Activated CD8-positive, alpha-beta T cell treated with anti-CD3 and anti-CD28 coated beads for 36 hours (primary cell): ENCODE measurements around the gene PRKCQ. TPM values are rescaled to one million over a fixed set of nuclear protein-coding genes. Genes with fewer than 3 reads are reported as not detected.

Experiments
- ATAC-seq: fragments of 200-7000 bp; cut with Tn5 transposase; one replicate; pipeline ENCODE4 v1.10.0; 2021; ENCODE audit warnings: mild to moderate bottlenecking, moderate library complexity
- CTCF ChIA-PET: fragments of 350-600 bp; sonication (Branson Sonifier 250); formaldehyde crosslinking; loops from one replicate; lab custom pipeline; 2021; ENCODE audit warnings: antibody characterized with exemption; lab: Charles Lee
- POLR2A ChIA-PET: fragments of 350-600 bp; sonication (Branson Sonifier 250); formaldehyde crosslinking; loops from one replicate; lab custom pipeline; 2021; ENCODE audit warnings: antibody characterized with exemption; lab: Charles Lee
- DNase-seq: peaks from one replicate; pipeline ENCODE4 v3.0.0-alpha.2; 2020
- H3K27ac Mint-ChIP-seq: one replicate; pipeline ENCODE4 v1.8.0; 2021; ENCODE audit warnings: mild to moderate bottlenecking, mixed read lengths
- H3K27me3 Mint-ChIP-seq: one replicate; pipeline ENCODE4 v1.8.0; 2021; ENCODE audit warnings: mixed read lengths
- H3K36me3 Mint-ChIP-seq: one replicate; pipeline ENCODE4 v1.8.0; 2021; ENCODE audit warnings: low read depth, mixed read lengths
- H3K4me1 Mint-ChIP-seq: one replicate; pipeline ENCODE4 v1.8.0; 2021; ENCODE audit warnings: low read depth, mixed read lengths
- H3K4me3 Mint-ChIP-seq: one replicate; pipeline ENCODE4 v1.8.0; 2021; ENCODE audit warnings: mild to moderate bottlenecking, moderate library complexity, mixed read lengths
- H3K9me3 Mint-ChIP-seq: one replicate; pipeline ENCODE4 v1.8.0; 2021; ENCODE audit warnings: mixed read lengths
- intact Hi-C: fragments of 100-400 bp; cut with micrococcal nuclease; formaldehyde crosslinking; loops from one replicate; pipeline ENCODE4 v1.10.0; 2022
- total RNA-seq, 2 experiments: library from RNA; stranded (reverse); gene quantifications; one replicate each; pipeline ENCODE4 v1.2.3, GENCODE V29; 2021
- TF ChIP-seq, protein P1 (sequence below): fragments of 200-600 bp; IDR thresholded peaks from one replicate; pipeline ENCODE4 v1.8.0; 2022; ENCODE audit warnings: antibody characterized with exemption, mild to moderate bottlenecking

The PRKCQ gene
- total RNA-seq, 2 experiments from 2014 or later, result 46.3 to 47.1 TPM

DNA sequence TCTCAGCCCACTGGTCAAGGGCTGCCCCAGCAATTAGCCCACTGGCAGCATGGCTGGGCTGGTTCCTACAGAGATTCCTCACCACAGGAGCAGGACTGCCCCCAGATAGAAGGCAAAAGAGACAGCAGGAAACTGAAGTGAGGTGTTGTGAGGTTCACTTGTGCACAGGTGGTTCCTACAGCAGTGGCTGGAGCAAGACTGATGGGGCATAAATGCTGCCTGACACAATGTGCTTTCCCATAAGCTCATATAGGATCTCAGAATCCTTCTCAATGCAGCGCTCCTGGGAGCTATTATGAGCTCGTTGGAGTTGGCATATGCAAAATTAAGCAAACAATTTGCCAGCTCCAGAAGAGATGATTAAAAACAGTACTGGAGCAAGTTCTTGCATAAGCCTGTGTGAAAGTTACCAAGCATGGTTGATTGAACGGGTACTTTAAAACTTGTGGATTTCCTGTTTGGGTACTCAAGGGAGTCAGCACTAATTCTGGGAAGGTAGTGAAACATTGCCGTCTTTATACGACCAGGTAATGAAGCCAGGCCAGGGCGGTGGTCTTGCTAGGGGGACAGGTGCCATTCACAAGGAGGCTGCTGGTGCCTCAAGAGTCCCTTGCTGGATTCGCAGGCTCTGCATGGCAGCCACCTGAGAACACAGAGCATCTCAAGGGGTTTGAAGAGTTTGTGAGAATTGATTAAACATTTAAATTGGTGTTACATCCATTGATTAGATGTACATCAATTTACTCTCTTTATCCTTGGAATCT, 20.3 kb upstream of the PRKCQ start:
- intact Hi-C loops, result loop anchor here (2.0 kb wide), 1 partner anchor 20 kb away; the partner anchor contains the start of gene PRKCQ
- TF ChIP-seq, protein P1, sequence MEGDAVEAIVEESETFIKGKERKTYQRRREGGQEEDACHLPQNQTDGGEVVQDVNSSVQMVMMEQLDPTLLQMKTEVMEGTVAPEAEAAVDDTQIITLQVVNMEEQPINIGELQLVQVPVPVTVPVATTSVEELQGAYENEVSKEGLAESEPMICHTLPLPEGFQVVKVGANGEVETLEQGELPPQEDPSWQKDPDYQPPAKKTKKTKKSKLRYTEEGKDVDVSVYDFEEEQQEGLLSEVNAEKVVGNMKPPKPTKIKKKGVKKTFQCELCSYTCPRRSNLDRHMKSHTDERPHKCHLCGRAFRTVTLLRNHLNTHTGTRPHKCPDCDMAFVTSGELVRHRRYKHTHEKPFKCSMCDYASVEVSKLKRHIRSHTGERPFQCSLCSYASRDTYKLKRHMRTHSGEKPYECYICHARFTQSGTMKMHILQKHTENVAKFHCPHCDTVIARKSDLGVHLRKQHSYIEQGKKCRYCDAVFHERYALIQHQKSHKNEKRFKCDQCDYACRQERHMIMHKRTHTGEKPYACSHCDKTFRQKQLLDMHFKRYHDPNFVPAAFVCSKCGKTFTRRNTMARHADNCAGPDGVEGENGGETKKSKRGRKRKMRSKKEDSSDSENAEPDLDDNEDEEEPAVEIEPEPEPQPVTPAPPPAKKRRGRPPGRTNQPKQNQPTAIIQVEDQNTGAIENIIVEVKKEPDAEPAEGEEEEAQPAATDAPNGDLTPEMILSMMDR, result no peak
- peak overlapping the region; percentile 26 for H3K4me3 Mint-ChIP-seq

DNA sequence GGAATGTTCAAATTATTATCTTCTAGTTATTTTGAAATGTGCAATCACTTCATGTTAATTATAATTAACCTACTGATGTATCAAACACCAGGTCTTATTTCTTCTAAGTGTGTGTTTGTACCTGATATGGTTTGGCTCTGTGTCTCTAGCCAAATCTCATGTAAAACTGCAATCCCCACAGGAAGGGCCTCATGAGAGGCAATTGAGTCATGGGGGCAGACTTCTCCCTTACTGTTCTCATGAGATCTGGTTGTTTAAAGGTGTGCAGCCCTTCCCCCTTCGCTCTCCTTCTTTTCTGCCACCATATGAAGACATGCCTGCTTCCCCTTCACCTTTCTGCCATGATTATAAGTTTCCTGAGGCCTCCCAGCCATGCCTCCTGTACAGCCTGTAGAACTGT, 18.6 kb upstream of the PRKCQ start:
- POLR2A ChIA-PET, result interaction anchor here (1.1 to 2.0 kb wide), 3 partner anchors 15 to 68 kb away, joined by 3 to 9 read pairs (median 7); no protein-coding TSS in a partner anchor
- TF ChIP-seq, protein P1, result no peak
- Mint-ChIP-seq H3K27ac (peak overlapping the region; percentile 94), H3K36me3 (peaks cover 48% of the 10 kb centered on the region), H3K9me3 (peaks cover 14% of the 10 kb centered on the region), H3K4me3 (no peak overlapping the region), H3K27me3 (no peaks in the 10 kb centered on the region), H3K4me1 (peaks cover 80% of the 10 kb centered on the region)
- CTCF ChIA-PET, result interaction anchor here (0.9 to 2.4 kb wide), 4 partner anchors 9 to 105 kb away, joined by 4 to 14 read pairs (median 7); no protein-coding TSS in a partner anchor
- DNase-seq (no peak), ATAC-seq (peak; percentile 32)
- intact Hi-C loops, result no loop called here

More for the DNA sequence above, 20.3 kb upstream of the PRKCQ start:
- no peaks in the 10 kb centered on the region for H3K27me3 Mint-ChIP-seq
- DNase-seq, result no peak
- peaks cover 46% of the 10 kb centered on the region for H3K36me3 Mint-ChIP-seq
- peak overlapping the region; percentile 94 for H3K27ac Mint-ChIP-seq
- H3K9me3 Mint-ChIP-seq, result peaks cover 14% of the 10 kb centered on the region
- ChIA-PET CTCF (interaction anchor here (1.0 to 3.6 kb wide), 6 partner anchors 9 to 183 kb away, joined by 3 to 12 read pairs (median 8); no protein-coding TSS in a partner anchor), POLR2A (interaction anchor here (0.9 to 2.0 kb wide), 8 partner anchors 9 to 45 kb away, joined by 3 to 9 read pairs (median 4); no protein-coding TSS in a partner anchor)
- peaks cover 73% of the 10 kb centered on the region for H3K4me1 Mint-ChIP-seq
- peak; percentile 55 for ATAC-seq

DNA sequence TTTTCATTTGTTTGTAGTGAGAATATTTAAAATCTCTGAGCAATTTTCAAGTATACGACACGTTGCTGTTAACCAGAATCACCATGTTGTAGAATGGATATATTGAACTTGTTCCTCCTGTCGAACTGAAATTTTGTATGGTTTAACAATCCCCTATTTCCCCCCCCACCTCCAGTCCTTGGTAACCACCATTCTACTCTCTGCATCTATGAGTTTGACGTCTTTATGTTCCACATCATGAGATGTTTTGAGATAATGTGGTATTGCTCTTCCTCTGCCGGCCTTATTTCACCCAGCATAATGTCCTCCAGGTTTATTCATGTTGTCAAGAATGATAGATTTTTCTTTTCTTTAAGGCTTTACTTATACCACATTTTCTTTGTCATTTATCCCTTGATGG, 17.4 kb upstream of the PRKCQ start:
- Mint-ChIP-seq H3K27me3 (no peaks in the 10 kb centered on the region), H3K36me3 (peaks cover 58% of the 10 kb centered on the region), H3K27ac (peak overlapping the region; percentile 89), H3K9me3 (peaks cover 14% of the 10 kb centered on the region), H3K4me3 (peak overlapping the region; percentile 47), H3K4me1 (peaks cover 86% of the 10 kb centered on the region)
- DNase-seq (no peak), ATAC-seq (peak; percentile 47)
- ChIA-PET POLR2A (interaction anchor here (1.0 to 8.8 kb wide), 4 partner anchors 11 to 546 kb away, joined by 3 to 85 read pairs (median 4); partner anchors contain the start of gene PRKCQ), CTCF (interaction anchor here (1.3 to 2.4 kb wide), 4 partner anchors 16 to 81 kb away, joined by 3 to 14 read pairs (median 6); no protein-coding TSS in a partner anchor)
- TF ChIP-seq, protein P1, result no peak
- intact Hi-C loops, result no loop called here

DNA sequence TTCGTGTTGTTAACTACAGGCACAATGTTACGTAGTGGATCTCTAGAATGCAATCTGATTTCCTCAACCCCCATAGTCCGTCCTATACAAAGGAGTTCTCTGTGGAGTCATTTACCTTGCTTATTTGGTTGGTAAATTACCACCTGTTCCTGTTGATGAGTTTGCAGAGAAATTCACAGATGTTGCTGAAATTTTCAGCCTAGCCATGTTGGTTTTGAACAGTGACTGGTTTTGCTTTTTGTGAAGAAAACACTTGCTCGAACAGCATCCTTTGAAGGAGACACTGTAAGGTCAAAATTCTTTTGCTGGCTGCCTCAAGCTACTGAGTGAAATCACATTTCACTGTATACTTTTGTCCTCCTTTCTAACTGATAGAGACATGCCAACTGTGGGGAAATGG, 15.4 kb upstream of the PRKCQ start:
- TF ChIP-seq, protein P1, result no peak
- ATAC-seq, result peak; percentile 14
- Mint-ChIP-seq H3K9me3 (peaks cover 14% of the 10 kb centered on the region), H3K27ac (peak overlapping the region; percentile 87), H3K4me1 (peaks cover 89% of the 10 kb centered on the region), H3K27me3 (no peaks in the 10 kb centered on the region), H3K36me3 (peaks cover 63% of the 10 kb centered on the region), H3K4me3 (peak overlapping the region; percentile 55)
- DNase-seq, result no peak
- ChIA-PET CTCF (interaction anchor here (1.6 to 5.1 kb wide), 5 partner anchors 9 to 149 kb away, joined by 4 to 27 read pairs (median 6); partner anchors contain the start of gene PRKCQ), POLR2A (interaction anchor here (1.3 to 8.8 kb wide), 3 partner anchors 13 to 17 kb away, joined by 3 to 85 read pairs (median 3); partner anchors contain the start of gene PRKCQ)
- intact Hi-C loops, result no loop called here
